Heart left ventricle (tissue), 16 donors: ENCODE data around the gene CACNA1D. TPM values are rescaled to one million over a fixed set of nuclear protein-coding genes. Genes with fewer than 3 reads are reported as not detected.

ENCODE experiments used
- ATAC-seq, 4 donors: fragments of 200-7000 bp; cut with Tn5 transposase; one replicate each; pipeline ENCODE4 v1.9.1; 2020 to 2022; ENCODE audit warnings: moderate library complexity in 4 of 4, mild to moderate bottlenecking in 3 of 4, moderate number of reproducible peaks in 1 of 4
- DNase-seq, 5 donors: peaks; one replicate each; pipeline ENCODE4 v3.0.0-alpha.2; 2020
- H3K27ac ChIP-seq, 12 donors: fragments of 200-600 bp; sonication (generic) in 4 of 12; one replicate each; pipeline versions ENCODE4 v1.5.0 to v1.8.0; 2016 to 2022; ENCODE audit warnings: mild to moderate bottlenecking in 2 of 12
- H3K27me3 ChIP-seq, 9 donors: fragments of 200-600 bp; sonication (generic) in 2 of 9; one replicate each; pipeline versions ENCODE4 v1.5.1 to v1.8.0; 2016 to 2022; ENCODE audit warnings: mild to moderate bottlenecking in 3 of 9
- H3K36me3 ChIP-seq, 9 donors: fragments of 200-600 bp; sonication (generic) in 2 of 9; one replicate each; pipeline versions ENCODE4 v1.5.0 to v1.8.0; 2018 to 2022; ENCODE audit warnings: mild to moderate bottlenecking in 2 of 9
- H3K4me1 ChIP-seq, 12 donors: fragments of 200-600 bp; sonication (generic) in 4 of 12; one replicate each; pipeline versions ENCODE4 v1.5.0 to v1.8.0; 2016 to 2022; ENCODE audit warnings: mild to moderate bottlenecking in 3 of 12
- H3K4me3 ChIP-seq, 12 donors: fragments of 200-600 bp; sonication (generic) in 4 of 12; one replicate each; pipeline versions ENCODE4 v1.5.0 to v1.8.0; 2017 to 2022; ENCODE audit warnings: mild to moderate bottlenecking in 9 of 12, moderate library complexity in 4 of 12
- H3K9me3 ChIP-seq, 12 donors: fragments of 200-600 bp; sonication (generic) in 4 of 12; one replicate each; pipeline versions ENCODE4 v1.5.0 to v1.8.0; 2016 to 2022; ENCODE audit warnings: mild to moderate bottlenecking in 1 of 12
- POLR2A ChIP-seq, 2 donors: fragments of 450-650 bp; IDR thresholded peaks; one replicate each; pipeline ENCODE4 v1.6.1; 2017; ENCODE audit warnings: antibody characterized with exemption in 2 of 2, mild to moderate bottlenecking in 2 of 2, moderate library complexity in 2 of 2
- WGBS, 4 donors: extraction: QIAGEN DNeasy Blood & Tissue Kit in 2 of 4; methylation state at CpG; one replicate each; pipeline versions ENCODE4 v1.1.5 to v1.1.7; 2013 to 2018; 5-methylcytosine and 5-hydroxymethylcytosine counted together
- intact Hi-C, 10 donors: fragments of 100-400 bp; cut with DNase I; formaldehyde crosslinking; loops; one replicate each; pipeline versions ENCODE4 v1.11.1 to v1.14.2; 2022
- polyA plus RNA-seq, 2 donors: library from polyadenylated mRNA; stranded (reverse); fragments of 200-250 nt; gene quantifications; one replicate each; pipeline ENCODE4 v1.2.3, GENCODE V29; 2013
- total RNA-seq, 9 donors: library from RNA; depleted of rRNA in 2 of 9; stranded (reverse); fragments of >200 nt in 2 of 9; fragmentation: NEBNext Ultra II Directional in 3 of 9; extraction: Animal tissue kit (Norgen Biotek cat#: 25700) in 3 of 9; gene quantifications; one replicate each; pipeline versions ENCODE4 v1.1.0 to v1.2.4, GENCODE V29; 2016 to 2023
- TF ChIP-seq, protein P1 (sequence below), 12 donors: fragments of 200-600 bp; sonication (generic) in 4 of 12; IDR thresholded peaks; one replicate each; pipeline versions ENCODE4 v1.5.0 to v1.8.0; 2018 to 2022; ENCODE audit warnings: antibody characterized with exemption in 12 of 12, mild to moderate bottlenecking in 5 of 12
- donor health status: ischemic (EF 13 %, LVEDD 7.1; RV severe dilation, severe dysfunction).
- donor health status: healthy with polysubstance abuse.
- donor health status: DM: no; HTN: yes; CAD: no.
- donor health status: DM: no; HTN: no; CAD: no.
- donor health status: ischemic (EF 25% LVEDD 6.9; RV normal size, moderate dysfunction).
- donor health status: ischemic (EF 25% LVEDD 5.7; RV mildly dilated, moderate dysfunction).
- donor health status: healthy.
- donor health status: DM: yes; HTN: yes; CAD: no.
- donor health status: ischemic (EF 35%, LVEDD 5.7; RV mildly dilated, moderate dysfunction).
- donor health status: nonischemic (EF 11% LVEDD 7.7; RV severe dilation, severe dysfunction).
- donor health status: DM: yes; HTN: yes; CAD: no.
- donor health status: PGD.
- donor health status: ischemic (EF 29% LVEDD 5.4; RV normal size, mild dysfunction).
- donor health status: nonischemic (EF 23%, LVEDD 6.1; RV moderate dilation, normal function).

CACNA1D gene
- total and polyA plus RNA-seq, 11 donors, result 0.06 to 2.4 (median 0.40) TPM; not detected in 1

GRCh38 chr3:53552730-53553129 lies 58.3 kb downstream of the CACNA1D start:
- Histone ChIP-seq H3K27me3 (no peaks in the 10 kb centered on the region), H3K36me3 (no peaks in the 10 kb centered on the region), H3K4me3 (no peak overlapping the region), H3K27ac (no peak overlapping the region), H3K4me1 (no peaks in the 10 kb centered on the region), H3K9me3 (no peaks in the 10 kb centered on the region)
- intact Hi-C loops, result no loop called here
- ATAC-seq (no peak), DNase-seq (no peak)
- 41 to 57% (median 51%) methylated on average over 2 of the region's 2 CpGs for WGBS, 4 donors
- TF ChIP-seq, protein P1, sequence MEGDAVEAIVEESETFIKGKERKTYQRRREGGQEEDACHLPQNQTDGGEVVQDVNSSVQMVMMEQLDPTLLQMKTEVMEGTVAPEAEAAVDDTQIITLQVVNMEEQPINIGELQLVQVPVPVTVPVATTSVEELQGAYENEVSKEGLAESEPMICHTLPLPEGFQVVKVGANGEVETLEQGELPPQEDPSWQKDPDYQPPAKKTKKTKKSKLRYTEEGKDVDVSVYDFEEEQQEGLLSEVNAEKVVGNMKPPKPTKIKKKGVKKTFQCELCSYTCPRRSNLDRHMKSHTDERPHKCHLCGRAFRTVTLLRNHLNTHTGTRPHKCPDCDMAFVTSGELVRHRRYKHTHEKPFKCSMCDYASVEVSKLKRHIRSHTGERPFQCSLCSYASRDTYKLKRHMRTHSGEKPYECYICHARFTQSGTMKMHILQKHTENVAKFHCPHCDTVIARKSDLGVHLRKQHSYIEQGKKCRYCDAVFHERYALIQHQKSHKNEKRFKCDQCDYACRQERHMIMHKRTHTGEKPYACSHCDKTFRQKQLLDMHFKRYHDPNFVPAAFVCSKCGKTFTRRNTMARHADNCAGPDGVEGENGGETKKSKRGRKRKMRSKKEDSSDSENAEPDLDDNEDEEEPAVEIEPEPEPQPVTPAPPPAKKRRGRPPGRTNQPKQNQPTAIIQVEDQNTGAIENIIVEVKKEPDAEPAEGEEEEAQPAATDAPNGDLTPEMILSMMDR (IDR thresholded peaks at IDR 0.05), result no peak
- no peak for TF ChIP-seq POLR2A (IDR thresholded peaks at IDR 0.05)

- DNase-seq, result no peak
- H3K27me3 ChIP-seq, result no peaks in the 10 kb centered on the region
- H3K9me3 ChIP-seq, result no peaks in the 10 kb centered on the region
- intact Hi-C loops, result no loop called here
- TF ChIP-seq, protein P1 (IDR thresholded peaks at IDR 0.05), result no peak
- TF ChIP-seq POLR2A (IDR thresholded peaks at IDR 0.05), result no peak
- 60 to 76% (median 73%) methylated on average over 5 of the region's 5 CpGs for WGBS, 4 donors
- no peaks in the 10 kb centered on the region for H3K4me1 ChIP-seq
- no peak overlapping the region for H3K4me3 ChIP-seq
- no peak overlapping the region for H3K27ac ChIP-seq
- no peak for ATAC-seq
- H3K36me3 ChIP-seq, result no peaks in the 10 kb centered on the region
These were observed 58.8 kb downstream of the CACNA1D start for GRCh38 chr3:53553200-53553599.

DNA sequence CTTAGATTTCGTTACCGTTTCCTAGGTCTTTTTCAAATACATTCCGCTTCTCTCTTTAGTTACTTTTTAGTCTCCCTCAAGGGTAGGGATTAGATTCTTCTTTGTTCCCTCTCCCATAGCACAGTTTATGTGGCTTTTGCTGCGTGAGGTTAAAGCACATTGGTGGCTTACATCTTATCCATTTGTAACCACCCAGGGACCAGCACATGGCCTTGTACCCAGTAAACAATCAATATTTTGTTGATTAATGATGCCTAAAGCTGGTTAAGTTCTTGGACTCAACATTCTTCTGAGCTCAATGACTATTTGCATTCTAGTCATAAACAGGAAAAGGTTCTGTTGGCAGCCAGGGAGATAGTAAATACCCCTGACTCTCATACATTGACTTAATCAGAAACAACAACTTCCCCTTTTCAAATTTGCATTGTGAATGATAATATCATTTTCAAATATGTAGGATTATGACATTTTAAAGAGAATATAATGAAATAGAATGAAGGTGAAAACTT lies 60.2 kb downstream of the CACNA1D start:
- Histone ChIP-seq H3K4me3 (no peak overlapping the region), H3K4me1 (no peaks in the 10 kb centered on the region), H3K27ac (no peak overlapping the region), H3K27me3 (no peaks in the 10 kb centered on the region), H3K36me3 (no peaks in the 10 kb centered on the region), H3K9me3 (peaks cover 0 to 14% (median 0%) of the 10 kb centered on the region in 12 donors)
- ATAC-seq, result no peak
- DNase-seq, result no peak
- WGBS, 4 donors, result 91 to 94% (median 93%) methylated on average over 4 of the region's 4 CpGs
- intact Hi-C loops, result no loop called here
- TF ChIP-seq, protein P1 (IDR thresholded peaks at IDR 0.05), result no peak
- no peak for TF ChIP-seq POLR2A (IDR thresholded peaks at IDR 0.05)

DNA sequence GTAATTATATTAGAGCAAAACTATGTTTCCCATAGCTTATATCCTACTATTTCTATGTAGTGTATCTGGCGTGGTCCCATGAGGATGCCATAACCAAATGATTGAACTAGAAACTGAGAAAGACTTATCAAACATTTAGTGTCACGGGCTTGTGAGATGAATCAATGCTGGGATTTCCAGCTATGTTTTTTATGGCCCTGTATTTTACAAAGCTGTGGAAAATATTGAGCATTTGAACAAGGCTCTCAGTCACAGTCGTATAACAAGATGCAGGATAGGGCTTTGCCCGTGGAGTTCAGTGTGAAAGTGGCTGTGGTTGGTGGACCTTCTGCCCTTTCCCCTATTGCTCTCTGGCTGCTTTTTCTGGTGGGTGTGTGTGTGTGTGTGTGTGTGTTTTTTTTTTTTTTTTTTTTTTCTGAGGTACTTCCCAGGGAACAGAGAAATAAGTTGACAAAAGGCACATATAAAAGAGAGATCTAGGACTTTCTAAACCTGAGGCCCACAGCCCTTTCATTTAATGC lies 60.7 kb downstream of the CACNA1D start:
- Histone ChIP-seq H3K9me3 (peaks cover 0 to 16% (median 0%) of the 10 kb centered on the region in 12 donors), H3K27ac (no peak overlapping the region), H3K4me1 (no peaks in the 10 kb centered on the region), H3K36me3 (no peaks in the 10 kb centered on the region), H3K27me3 (no peaks in the 10 kb centered on the region), H3K4me3 (no peak overlapping the region)
- DNase-seq (no peak), ATAC-seq (no peak)
- no peak for TF ChIP-seq POLR2A (IDR thresholded peaks at IDR 0.05)
- TF ChIP-seq, protein P1 (IDR thresholded peaks at IDR 0.05), result no peak
- intact Hi-C loops, result no loop called here
- 69 to 83% (median 71%) methylated on average over 4 of the region's 4 CpGs for WGBS, 4 donors
